HL-60 (cell line): ENCODE data around the gene SECISBP2.

Source experiments
- DNase-seq, 2 experiments: peaks; one replicate each; pipeline ENCODE4 v3.0.0-alpha.2; 2010 to 2020; ENCODE audit warnings: low read depth in 1 of 2, low spot score in 1 of 2
- H3K27ac ChIP-seq: fragments of 250-450 bp; sonication (Bioruptor Pico); replicated peaks from 2 replicates; pipeline ENCODE4 v1.5.1; 2020; ENCODE audit warnings: mild to moderate bottlenecking, moderate library complexity
- H3K27me3 ChIP-seq: fragments of 250-450 bp; sonication (Bioruptor Pico); 2 replicates; pipeline ENCODE4 v1.5.1; 2021; ENCODE audit warnings: mild to moderate bottlenecking, moderate library complexity; ENCODE audit not compliant: insufficient read depth, poor library complexity, severe bottlenecking
- H3K4me3 ChIP-seq: replicated peaks from 2 replicates; pipeline ENCODE4 v1.5.1; 2011; ENCODE audit warnings: mild to moderate bottlenecking, control low read depth, low read length; ENCODE audit not compliant: insufficient read depth
- GABPA ChIP-seq: IDR thresholded peaks from 2 replicates; pipeline ENCODE4 v1.6.1; 2012; ENCODE audit warnings: low read depth
- POLR2AphosphoS5 ChIP-seq: IDR thresholded peaks from 2 replicates; pipeline ENCODE4 v1.6.1; 2012; ENCODE audit warnings: low read depth
- SPI1 ChIP-seq: IDR thresholded peaks from 2 replicates; pipeline ENCODE4 v1.6.1; 2012; ENCODE audit warnings: low read depth, mild to moderate bottlenecking, borderline replicate concordance
- TF ChIP-seq, protein P1 (sequence below): IDR thresholded peaks from one replicate; pipeline ENCODE4 v1.5.1; 2011; ENCODE audit warnings: low read length, control low read depth, inconsistent platforms; ENCODE audit not compliant: insufficient read depth
- TF ChIP-seq, protein P2 (sequence below): IDR thresholded peaks from 2 replicates; pipeline ENCODE4 v1.6.1; 2012; ENCODE audit warnings: low read depth; ENCODE audit not compliant: insufficient replicate concordance

The SECISBP2 gene

DNA sequence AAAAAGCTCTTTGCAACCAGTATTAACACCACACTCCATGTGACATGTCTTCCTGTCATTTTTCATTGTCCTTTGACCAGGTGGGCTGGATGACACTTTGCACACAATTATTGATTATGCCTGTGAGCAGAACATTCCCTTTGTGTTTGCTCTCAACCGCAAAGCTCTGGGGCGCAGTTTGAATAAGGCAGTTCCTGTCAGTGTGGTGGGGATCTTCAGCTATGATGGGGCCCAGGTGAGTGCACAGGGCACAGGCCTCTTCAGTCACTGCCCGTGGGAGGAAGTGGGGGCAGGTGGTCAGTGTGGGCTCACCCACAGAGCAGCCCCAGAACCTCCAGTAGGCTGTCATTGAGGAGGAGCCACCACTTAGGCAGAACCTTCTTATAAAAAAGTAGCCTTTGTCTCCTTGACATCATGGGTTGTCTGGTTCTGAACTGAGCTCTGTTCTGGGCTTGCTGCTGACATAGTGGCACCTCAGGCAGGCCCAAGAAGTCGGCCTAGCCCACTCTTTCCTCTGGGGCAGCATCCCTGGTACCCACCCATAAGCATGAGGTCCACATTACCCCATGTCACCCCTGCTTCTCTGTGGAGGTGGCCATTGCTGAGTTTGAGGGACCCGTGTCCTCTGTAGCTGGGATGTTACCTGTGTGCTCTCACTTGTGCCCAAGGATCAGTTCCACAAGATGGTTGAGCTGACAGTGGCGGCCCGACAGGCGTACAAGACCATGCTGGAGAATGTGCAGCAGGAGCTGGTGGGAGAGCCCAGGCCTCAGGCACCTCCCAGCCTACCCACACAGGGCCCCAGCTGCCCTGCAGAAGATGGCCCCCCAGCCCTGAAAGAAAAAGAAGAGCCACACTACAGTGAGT is 39.3 kb downstream of the SECISBP2 start:
- Histone ChIP-seq H3K4me3 (no peak overlapping the region), H3K27ac (no peak overlapping the region), H3K27me3 (no peaks in the 10 kb centered on the region)
- TF ChIP-seq GABPA (no peak), SPI1 (no peak), POLR2AphosphoS5 (no peak)
- TF ChIP-seq, protein P1, sequence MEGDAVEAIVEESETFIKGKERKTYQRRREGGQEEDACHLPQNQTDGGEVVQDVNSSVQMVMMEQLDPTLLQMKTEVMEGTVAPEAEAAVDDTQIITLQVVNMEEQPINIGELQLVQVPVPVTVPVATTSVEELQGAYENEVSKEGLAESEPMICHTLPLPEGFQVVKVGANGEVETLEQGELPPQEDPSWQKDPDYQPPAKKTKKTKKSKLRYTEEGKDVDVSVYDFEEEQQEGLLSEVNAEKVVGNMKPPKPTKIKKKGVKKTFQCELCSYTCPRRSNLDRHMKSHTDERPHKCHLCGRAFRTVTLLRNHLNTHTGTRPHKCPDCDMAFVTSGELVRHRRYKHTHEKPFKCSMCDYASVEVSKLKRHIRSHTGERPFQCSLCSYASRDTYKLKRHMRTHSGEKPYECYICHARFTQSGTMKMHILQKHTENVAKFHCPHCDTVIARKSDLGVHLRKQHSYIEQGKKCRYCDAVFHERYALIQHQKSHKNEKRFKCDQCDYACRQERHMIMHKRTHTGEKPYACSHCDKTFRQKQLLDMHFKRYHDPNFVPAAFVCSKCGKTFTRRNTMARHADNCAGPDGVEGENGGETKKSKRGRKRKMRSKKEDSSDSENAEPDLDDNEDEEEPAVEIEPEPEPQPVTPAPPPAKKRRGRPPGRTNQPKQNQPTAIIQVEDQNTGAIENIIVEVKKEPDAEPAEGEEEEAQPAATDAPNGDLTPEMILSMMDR: no peak
- TF ChIP-seq, protein P2, sequence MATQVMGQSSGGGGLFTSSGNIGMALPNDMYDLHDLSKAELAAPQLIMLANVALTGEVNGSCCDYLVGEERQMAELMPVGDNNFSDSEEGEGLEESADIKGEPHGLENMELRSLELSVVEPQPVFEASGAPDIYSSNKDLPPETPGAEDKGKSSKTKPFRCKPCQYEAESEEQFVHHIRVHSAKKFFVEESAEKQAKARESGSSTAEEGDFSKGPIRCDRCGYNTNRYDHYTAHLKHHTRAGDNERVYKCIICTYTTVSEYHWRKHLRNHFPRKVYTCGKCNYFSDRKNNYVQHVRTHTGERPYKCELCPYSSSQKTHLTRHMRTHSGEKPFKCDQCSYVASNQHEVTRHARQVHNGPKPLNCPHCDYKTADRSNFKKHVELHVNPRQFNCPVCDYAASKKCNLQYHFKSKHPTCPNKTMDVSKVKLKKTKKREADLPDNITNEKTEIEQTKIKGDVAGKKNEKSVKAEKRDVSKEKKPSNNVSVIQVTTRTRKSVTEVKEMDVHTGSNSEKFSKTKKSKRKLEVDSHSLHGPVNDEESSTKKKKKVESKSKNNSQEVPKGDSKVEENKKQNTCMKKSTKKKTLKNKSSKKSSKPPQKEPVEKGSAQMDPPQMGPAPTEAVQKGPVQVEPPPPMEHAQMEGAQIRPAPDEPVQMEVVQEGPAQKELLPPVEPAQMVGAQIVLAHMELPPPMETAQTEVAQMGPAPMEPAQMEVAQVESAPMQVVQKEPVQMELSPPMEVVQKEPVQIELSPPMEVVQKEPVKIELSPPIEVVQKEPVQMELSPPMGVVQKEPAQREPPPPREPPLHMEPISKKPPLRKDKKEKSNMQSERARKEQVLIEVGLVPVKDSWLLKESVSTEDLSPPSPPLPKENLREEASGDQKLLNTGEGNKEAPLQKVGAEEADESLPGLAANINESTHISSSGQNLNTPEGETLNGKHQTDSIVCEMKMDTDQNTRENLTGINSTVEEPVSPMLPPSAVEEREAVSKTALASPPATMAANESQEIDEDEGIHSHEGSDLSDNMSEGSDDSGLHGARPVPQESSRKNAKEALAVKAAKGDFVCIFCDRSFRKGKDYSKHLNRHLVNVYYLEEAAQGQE: no peak
- DNase-seq: no peak

DNA sequence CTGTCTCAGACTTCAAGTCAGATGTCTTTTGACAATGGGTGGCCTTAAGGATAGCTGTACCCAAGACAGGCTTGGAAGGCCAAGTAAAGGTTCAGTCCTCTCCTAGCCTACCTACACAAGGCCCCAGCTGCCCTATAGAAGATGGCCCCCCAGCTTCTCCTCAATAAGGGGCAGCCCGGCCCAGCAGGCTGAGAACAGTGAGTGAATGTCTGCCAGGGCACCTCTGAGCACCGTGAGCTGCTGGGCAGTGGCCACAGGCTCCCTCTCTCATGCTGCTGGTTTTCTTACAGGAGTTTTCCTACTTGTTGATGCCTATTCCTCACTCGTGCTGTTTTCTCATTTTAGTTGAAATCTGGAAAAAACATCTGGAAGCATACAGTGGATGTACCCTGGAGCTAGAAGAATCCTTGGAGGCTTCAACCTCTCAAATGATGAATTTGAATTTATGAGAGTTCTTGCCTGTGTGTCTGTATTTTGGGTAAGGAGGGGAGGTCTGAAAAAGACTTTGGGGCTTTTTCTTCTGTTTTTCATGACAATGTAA is 40.1 kb downstream of the SECISBP2 start:
- TF ChIP-seq, protein P2: no peak
- TF ChIP-seq POLR2AphosphoS5 (no peak), GABPA (no peak), SPI1 (no peak)
- TF ChIP-seq, protein P1: no peak
- H3K4me3 ChIP-seq: no peak overlapping the region
- no peak for DNase-seq
- no peaks in the 10 kb centered on the region for H3K27me3 ChIP-seq
- no peak overlapping the region for H3K27ac ChIP-seq

DNA sequence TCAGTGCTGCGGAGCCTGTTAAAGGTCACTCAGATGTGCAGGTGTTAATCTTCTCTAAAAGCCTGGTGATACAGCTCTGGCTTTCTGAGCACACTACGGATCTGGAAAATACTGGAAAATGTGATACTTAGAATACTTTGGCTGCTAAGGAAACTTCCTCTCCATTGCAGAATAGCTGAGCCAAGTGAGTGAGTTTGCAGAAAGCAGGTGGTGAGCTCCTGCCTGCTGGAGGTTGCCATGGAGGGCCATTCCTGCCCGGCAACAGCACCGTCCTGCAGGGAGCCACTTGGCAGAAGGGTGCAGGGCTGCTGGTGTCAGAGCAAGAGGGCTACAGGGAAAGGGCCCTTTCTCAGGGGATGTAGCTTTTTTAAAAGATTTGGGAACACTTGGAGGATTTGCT is 40.7 kb downstream of the SECISBP2 start:
- DNase-seq: no peak
- no peak overlapping the region for H3K4me3 ChIP-seq
- TF ChIP-seq, protein P2: no peak
- TF ChIP-seq POLR2AphosphoS5 (no peak), GABPA (no peak), SPI1 (no peak)
- TF ChIP-seq, protein P1: no peak

More for the DNA sequence above, 40.7 kb downstream of the SECISBP2 start:
- H3K27me3 ChIP-seq: no peaks in the 10 kb centered on the region
- no peak overlapping the region for H3K27ac ChIP-seq
